Psoas muscle (tissue), 8 donors: ENCODE measurements around the gene TSPOAP1. TPM values are rescaled to one million over a fixed set of nuclear protein-coding genes. Genes with fewer than 3 reads are reported as not detected.

ENCODE experiments used
- ATAC-seq, 4 donors: fragments of 200-7000 bp; cut with Tn5 transposase; one replicate each; pipeline ENCODE4 v1.9.1; 2020; ENCODE audit warnings: moderate library complexity in 3 of 4, mild to moderate bottlenecking in 2 of 4
- DNase-seq, 2 donors: peaks; one replicate each; pipeline ENCODE4 v3.0.0-alpha.2; 2020
- H3K27ac ChIP-seq: fragments of 200-600 bp; one replicate; pipeline ENCODE4 v1.8.0; 2022
- H3K27me3 ChIP-seq, 3 donors: fragments of 200-600 bp in 1 of 3; one replicate each; pipeline versions ENCODE4 v1.6.1 to v1.8.0; 2013 to 2022; ENCODE audit warnings: low read length in 2 of 3, mild to moderate bottlenecking in 2 of 3, moderate library complexity in 1 of 3; ENCODE audit not compliant: insufficient read depth in 3 of 3
- H3K36me3 ChIP-seq, 2 donors: fragments of 200-600 bp in 1 of 2; one replicate each; pipeline versions ENCODE4 v1.6.1 to v1.8.0; 2013 to 2022; ENCODE audit warnings: low read depth in 1 of 2, mild to moderate bottlenecking in 1 of 2, moderate library complexity in 1 of 2; ENCODE audit not compliant: insufficient read depth in 1 of 2
- H3K4me1 ChIP-seq: fragments of 200-600 bp; one replicate; pipeline ENCODE4 v1.8.0; 2022
- H3K4me3 ChIP-seq: fragments of 200-600 bp; one replicate; pipeline ENCODE4 v1.8.0; 2022; ENCODE audit warnings: mild to moderate bottlenecking
- H3K9me3 ChIP-seq: fragments of 200-600 bp; one replicate; pipeline ENCODE4 v1.8.0; 2022
- CTCF ChIP-seq: fragments of 200-600 bp; IDR thresholded peaks from one replicate; pipeline ENCODE4 v1.8.0; 2022; ENCODE audit warnings: antibody characterized with exemption
- WGBS, 3 donors: extraction: QIAGEN DNeasy Blood & Tissue Kit; methylation state at CpG; one replicate each; pipeline versions ENCODE4 v1.1.6 to v1.1.7; 2013; 5-methylcytosine and 5-hydroxymethylcytosine counted together
- intact Hi-C, 2 donors: fragments of 100-400 bp; cut with DNase I; formaldehyde crosslinking; loops; one replicate each; pipeline versions ENCODE4 v1.11.0 to v1.14.2; 2022
- polyA plus RNA-seq, 3 donors: library from polyadenylated mRNA; stranded (reverse); fragments of 200-250 nt; gene quantifications; one replicate each; pipeline ENCODE4 v1.2.3, GENCODE V29; 2013
- total RNA-seq, 4 donors: library from RNA; stranded (reverse); fragmentation: NEBNext Ultra II Directional in 2 of 4; extraction: Animal tissue kit (Norgen Biotek cat#: 25700) in 2 of 4; gene quantifications; one replicate each; pipeline versions ENCODE4 v1.2.1 to v1.2.4, GENCODE V29; 2021 to 2023
- donor health status: healthy with polysubstance abuse.
- donor health status: DM: no; HTN: no; CAD: no; lungs with moderate emphysema.
- donor health status: Bipolar disorder and iron deficiency.
- donor health status: healthy.
- donor health status: DM: yes; HTN: yes; CAD: no.
- donor health status: DM: no; HTN: no; CAD: no.
- donor health status: DM: no; HTN: no; CAD: no.
- donor health status: DM: yes; HTN: yes; CAD: no.

TSPOAP1 gene
- total and polyA plus RNA-seq, 7 donors: 0.40 to 6.6 (median 2.3) TPM

DNA sequence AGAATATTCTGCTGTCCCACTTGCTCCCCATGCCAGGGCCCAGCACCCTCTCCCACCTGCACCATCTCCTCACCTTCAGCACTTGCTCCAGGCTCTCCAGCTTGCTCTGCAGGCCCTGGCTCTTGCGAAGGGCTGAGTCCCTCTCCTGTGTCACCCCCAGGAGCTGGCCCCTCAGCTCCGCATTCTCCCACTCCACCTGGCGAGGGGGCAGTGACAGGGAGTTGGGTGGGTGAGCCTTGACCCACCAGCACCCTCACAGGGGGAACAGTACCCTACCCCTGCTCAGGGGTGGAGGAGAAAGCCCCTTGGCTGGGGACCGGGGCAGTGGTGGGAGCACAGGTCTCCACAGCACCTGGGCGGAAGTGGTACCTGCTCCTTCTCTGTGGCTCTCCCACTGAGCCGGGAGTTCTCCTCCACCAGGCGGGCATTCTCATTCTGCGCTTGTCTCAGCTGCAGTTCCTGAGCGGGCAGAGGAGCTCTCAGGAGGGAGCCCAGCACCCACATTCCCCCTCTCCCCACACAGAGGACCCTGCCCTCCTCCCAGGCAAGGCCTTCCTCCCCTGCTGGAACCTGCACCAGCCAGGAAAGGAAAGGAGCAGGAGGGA, 5.9 kb downstream of the TSPOAP1 start:
- Histone ChIP-seq H3K9me3 (no peaks in the 10 kb centered on the region), H3K27ac (no peak overlapping the region), H3K27me3 (peaks cover 0 to 3% (median 0%) of the 10 kb centered on the region in 3 donors), H3K4me1 (peaks cover 6% of the 10 kb centered on the region), H3K4me3 (no peak overlapping the region), H3K36me3 (no peaks in the 10 kb centered on the region)
- intact Hi-C loops: no loop called here
- DNase-seq: peak in 1 of 2 donors; percentile 32
- TF ChIP-seq CTCF: no peak
- 90 to 98% (median 93%) methylated on average over 8 to 9 of the region's 9 CpGs for WGBS, 3 donors
- no peak for ATAC-seq

DNA sequence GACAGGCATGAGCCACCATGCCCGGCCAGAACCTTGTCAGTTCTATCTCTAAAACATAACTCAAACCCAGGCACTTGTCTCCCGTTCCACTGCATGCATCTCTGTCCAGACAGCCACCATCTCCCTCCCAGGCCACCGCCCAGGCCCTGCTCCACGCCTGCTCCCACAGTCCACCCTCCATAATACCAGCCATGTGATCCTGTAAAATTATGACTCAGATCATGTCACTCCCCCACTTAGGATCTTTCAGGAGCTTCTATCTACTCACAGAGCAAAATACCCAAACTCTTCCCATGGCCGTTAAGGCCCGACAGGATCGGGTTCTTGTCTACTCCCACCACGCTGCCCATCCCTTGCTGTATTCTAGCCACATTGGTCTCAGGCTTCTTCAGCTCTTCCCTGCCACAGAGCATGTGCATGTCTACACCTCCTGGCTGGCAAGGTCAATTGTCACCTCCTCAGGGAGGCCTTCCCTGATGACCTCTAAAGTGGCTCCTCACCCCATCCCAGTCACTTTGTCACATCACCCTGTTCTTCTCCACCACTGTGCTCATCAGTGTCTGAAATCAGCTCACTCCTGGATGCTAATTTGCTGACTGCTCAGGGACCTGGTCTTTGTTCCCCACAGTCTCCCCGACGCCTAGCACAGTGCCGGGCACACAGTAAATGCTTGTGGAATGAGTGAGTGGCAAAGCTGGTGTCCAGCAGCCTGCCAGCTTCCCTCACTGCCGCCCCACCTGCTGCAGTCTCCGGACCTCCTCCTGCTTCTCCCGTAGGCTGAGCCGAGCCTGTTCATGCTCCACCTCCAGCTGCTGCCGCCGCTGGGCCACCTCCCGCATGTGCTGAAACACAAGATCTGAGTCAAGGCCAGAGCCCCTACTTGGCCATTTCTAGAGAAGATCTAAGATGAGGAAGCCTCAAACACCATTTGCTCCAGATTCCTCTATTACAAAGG, 6.7 kb downstream of the TSPOAP1 start:
- 82 to 86% (median 84%) methylated on average over 18 of the region's 18 CpGs for WGBS, 3 donors
- H3K9me3 ChIP-seq: no peaks in the 10 kb centered on the region
- no peaks in the 10 kb centered on the region for H3K36me3 ChIP-seq
- TF ChIP-seq CTCF: no peak
- no peak for ATAC-seq
- H3K4me3 ChIP-seq: no peak overlapping the region
- DNase-seq: peak in 1 of 2 donors; percentile 42
- H3K4me1 ChIP-seq: peaks cover 6% of the 10 kb centered on the region
- intact Hi-C loops: no loop called here
- H3K27me3 ChIP-seq: no peaks in the 10 kb centered on the region
- no peak overlapping the region for H3K27ac ChIP-seq

DNA sequence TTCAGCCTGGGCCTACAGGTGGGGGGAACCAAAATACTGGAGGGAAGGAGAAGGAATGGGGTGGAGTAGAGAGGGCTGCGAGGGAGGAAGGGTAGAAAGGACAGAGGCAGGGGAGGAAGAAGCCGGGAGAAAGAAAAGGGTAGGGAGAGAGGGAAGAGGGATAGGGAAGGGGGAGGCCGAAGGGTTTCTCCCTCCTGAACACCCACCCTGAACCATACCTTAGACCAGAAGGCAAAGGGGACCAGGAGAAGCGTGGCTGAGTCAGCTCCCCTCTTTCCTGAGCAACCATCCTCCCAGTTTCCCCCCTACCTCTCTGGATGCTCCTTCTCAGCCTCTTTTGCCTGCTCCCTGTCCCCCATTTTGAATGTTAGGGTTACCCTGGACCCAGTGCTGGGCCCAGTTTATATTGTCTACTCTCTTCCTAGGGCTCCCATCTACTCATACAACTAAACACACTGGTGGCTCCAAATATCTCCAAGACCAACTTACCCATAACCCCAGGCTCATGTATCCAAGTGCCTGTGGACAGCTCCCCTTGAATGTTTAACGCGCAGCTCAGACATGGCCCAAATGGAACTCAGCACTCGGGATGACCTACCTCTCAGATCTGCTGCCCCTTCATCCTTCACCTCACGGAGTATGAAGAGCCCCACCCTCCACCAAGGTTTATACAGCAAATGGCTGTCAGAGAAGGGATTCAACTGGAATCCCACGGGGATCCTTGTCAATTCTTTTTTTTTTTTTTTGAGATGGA, 7.8 kb downstream of the TSPOAP1 start:
- no peaks in the 10 kb centered on the region for H3K36me3 ChIP-seq
- intact Hi-C loops: no loop called here
- H3K4me3 ChIP-seq: no peak overlapping the region
- no peak overlapping the region for H3K27ac ChIP-seq
- peaks cover 6% of the 10 kb centered on the region for H3K4me1 ChIP-seq
- no peak for TF ChIP-seq CTCF
- WGBS, 3 donors: 88 to 91% (median 90%) methylated on average over 9 of the region's 9 CpGs
- H3K9me3 ChIP-seq: no peaks in the 10 kb centered on the region
- ATAC-seq (no peak), DNase-seq (no peak)
- no peaks in the 10 kb centered on the region for H3K27me3 ChIP-seq

DNA sequence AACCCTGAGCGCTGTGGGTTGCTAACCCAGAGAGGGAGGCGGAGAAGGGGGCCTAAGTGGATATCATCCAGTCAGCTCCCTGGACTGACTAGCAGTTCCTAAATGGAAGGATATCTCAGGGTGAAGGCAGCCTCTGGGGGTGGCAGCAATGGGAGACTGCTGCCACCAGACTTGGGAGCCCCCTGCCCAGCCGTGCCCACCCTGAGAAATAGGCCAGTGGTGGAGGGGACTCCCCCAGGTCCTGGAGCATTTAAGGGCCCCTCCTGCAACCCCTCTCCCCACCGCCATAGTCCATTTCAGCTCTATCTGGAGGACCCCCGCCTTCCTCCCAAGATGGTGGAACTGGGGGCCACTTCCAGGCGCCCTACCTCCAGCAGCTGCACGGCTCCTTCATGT, 8.4 kb downstream of the TSPOAP1 start:
- no peak for TF ChIP-seq CTCF
- DNase-seq (no peak), ATAC-seq (no peak)
- WGBS, 3 donors: 93 to 95% (median 94%) methylated on average over 7 of the region's 7 CpGs
- no peak overlapping the region for H3K4me3 ChIP-seq
- no peaks in the 10 kb centered on the region for H3K27me3 ChIP-seq
- no peaks in the 10 kb centered on the region for H3K9me3 ChIP-seq
- H3K27ac ChIP-seq: no peak overlapping the region
- H3K36me3 ChIP-seq: no peaks in the 10 kb centered on the region
- intact Hi-C loops: no loop called here
- H3K4me1 ChIP-seq: peaks cover 5% of the 10 kb centered on the region
